ENCODE results near the gene SORL1.

Gene SORL1

GRCh38 chr11:121520243-121521144 is 68.4 kb downstream of the SORL1 start:
- H3K9me2 ChIP-seq (replicated peaks; ENCODE audit: low read depth, low read length), result no peaks in the 10 kb centered on the region
- H3K4me1 ChIP-seq (ENCODE audit: insufficient read depth, low read length, poor library complexity, severe bottlenecking), result peaks cover 5% of the 10 kb centered on the region
- no peak overlapping the region for H3K4me3 ChIP-seq (ENCODE audit: low read length, poor library complexity, severe bottlenecking)
- no peaks in the 10 kb centered on the region for H4K20me1 ChIP-seq (ENCODE audit: insufficient read depth, low read length, poor library complexity, severe bottlenecking)
- TF ChIP-seq CTCF (conservative IDR thresholded peaks at IDR 0.05; ENCODE audit: low read length), result no peak
- no peak for TF ChIP-seq EZH2phosphoT487 (IDR thresholded peaks at IDR 0.05; ENCODE audit: borderline replicate concordance)
- H3K79me2 ChIP-seq (ENCODE audit: insufficient read depth, low read length), result peaks cover 18% of the 10 kb centered on the region; the same call in 1 of the 2 replicates
- peaks cover 90% of the 10 kb centered on the region for H3K36me3 ChIP-seq (ENCODE audit: insufficient read depth, low read length)
- H2AFZ ChIP-seq (ENCODE audit: low read length), result no peak overlapping the region
- peaks cover 7% of the 10 kb centered on the region; the same call in 1 of the 2 replicates for H3K9me3 ChIP-seq (ENCODE audit: insufficient read depth, low read depth, low read length)
- no peaks in the 10 kb centered on the region for H3F3A ChIP-seq (ENCODE audit: low read depth)
- H3K9ac ChIP-seq (ENCODE audit: low read depth, low read length, poor library complexity, severe bottlenecking), result no peak overlapping the region
- H3K27me3 ChIP-seq (ENCODE audit: insufficient read depth, low read length, poor library complexity, severe bottlenecking), result no peaks in the 10 kb centered on the region
- H3K4me2 ChIP-seq (ENCODE audit: low read depth, low read length, poor library complexity, severe bottlenecking), result no peak overlapping the region

GRCh38 chr11:121521145-121522042 is 69.3 kb downstream of the SORL1 start:
- Histone ChIP-seq H3K4me1 (ENCODE audit: insufficient read depth, low read length, poor library complexity, severe bottlenecking) (no peaks in the 10 kb centered on the region), H3K4me3 (ENCODE audit: low read length, poor library complexity, severe bottlenecking) (no peak overlapping the region), H3F3A (ENCODE audit: low read depth) (no peaks in the 10 kb centered on the region), H3K36me3 (ENCODE audit: insufficient read depth, low read length) (peaks cover 90% of the 10 kb centered on the region), H4K20me1 (ENCODE audit: insufficient read depth, low read length, poor library complexity, severe bottlenecking) (no peaks in the 10 kb centered on the region), H3K9me3 (ENCODE audit: insufficient read depth, low read depth, low read length) (peaks cover 10% of the 10 kb centered on the region; the same call in 1 of the 2 replicates), H3K27me3 (ENCODE audit: insufficient read depth, low read length, poor library complexity, severe bottlenecking) (no peaks in the 10 kb centered on the region), H3K9me2 (replicated peaks; ENCODE audit: low read depth, low read length) (no peaks in the 10 kb centered on the region), H3K79me2 (ENCODE audit: insufficient read depth, low read length) (peaks cover 11% of the 10 kb centered on the region; the same call in 1 of the 2 replicates), H3K4me2 (ENCODE audit: low read depth, low read length, poor library complexity, severe bottlenecking) (no peak overlapping the region), H3K9ac (ENCODE audit: low read depth, low read length, poor library complexity, severe bottlenecking) (no peak overlapping the region), H2AFZ (ENCODE audit: low read length) (no peak overlapping the region)
- TF ChIP-seq EZH2phosphoT487 (IDR thresholded peaks at IDR 0.05; ENCODE audit: borderline replicate concordance) (no peak), CTCF (conservative IDR thresholded peaks at IDR 0.05; ENCODE audit: low read length) (no peak)

GRCh38 chr11:121522043-121522941 is 70.2 kb downstream of the SORL1 start:
- TF ChIP-seq EZH2phosphoT487 (IDR thresholded peaks at IDR 0.05; ENCODE audit: borderline replicate concordance) (no peak), CTCF (conservative IDR thresholded peaks at IDR 0.05; ENCODE audit: low read length) (no peak)
- Histone ChIP-seq H3K9me3 (ENCODE audit: insufficient read depth, low read depth, low read length) (peaks cover 10% of the 10 kb centered on the region; the same call in 1 of the 2 replicates), H3K4me1 (ENCODE audit: insufficient read depth, low read length, poor library complexity, severe bottlenecking) (no peaks in the 10 kb centered on the region), H4K20me1 (ENCODE audit: insufficient read depth, low read length, poor library complexity, severe bottlenecking) (no peaks in the 10 kb centered on the region), H3K9ac (ENCODE audit: low read depth, low read length, poor library complexity, severe bottlenecking) (no peak overlapping the region), H3K79me2 (ENCODE audit: insufficient read depth, low read length) (peaks cover 7% of the 10 kb centered on the region; the same call in 1 of the 2 replicates), H3F3A (ENCODE audit: low read depth) (no peaks in the 10 kb centered on the region), H3K27me3 (ENCODE audit: insufficient read depth, low read length, poor library complexity, severe bottlenecking) (no peaks in the 10 kb centered on the region), H3K4me3 (ENCODE audit: low read length, poor library complexity, severe bottlenecking) (no peak overlapping the region), H3K36me3 (ENCODE audit: insufficient read depth, low read length) (peaks cover 84% of the 10 kb centered on the region), H3K4me2 (ENCODE audit: low read depth, low read length, poor library complexity, severe bottlenecking) (no peak overlapping the region), H2AFZ (ENCODE audit: low read length) (no peak overlapping the region), H3K9me2 (replicated peaks; ENCODE audit: low read depth, low read length) (no peaks in the 10 kb centered on the region)

Measured in Loucy (cell line).